HG02970 (cell line): ENCODE data around the gene NPY2R.

Experiments
- ATAC-seq: cut with Tn5 transposase; IDR thresholded peaks from one replicate; pipeline ENCODE4 v1.9.1; 2021; ENCODE audit warnings: mild to moderate bottlenecking, moderate library complexity, moderate number of reproducible peaks; ENCODE audit not compliant: unreplicated experiment, low FRiP score

Gene NPY2R

DNA sequence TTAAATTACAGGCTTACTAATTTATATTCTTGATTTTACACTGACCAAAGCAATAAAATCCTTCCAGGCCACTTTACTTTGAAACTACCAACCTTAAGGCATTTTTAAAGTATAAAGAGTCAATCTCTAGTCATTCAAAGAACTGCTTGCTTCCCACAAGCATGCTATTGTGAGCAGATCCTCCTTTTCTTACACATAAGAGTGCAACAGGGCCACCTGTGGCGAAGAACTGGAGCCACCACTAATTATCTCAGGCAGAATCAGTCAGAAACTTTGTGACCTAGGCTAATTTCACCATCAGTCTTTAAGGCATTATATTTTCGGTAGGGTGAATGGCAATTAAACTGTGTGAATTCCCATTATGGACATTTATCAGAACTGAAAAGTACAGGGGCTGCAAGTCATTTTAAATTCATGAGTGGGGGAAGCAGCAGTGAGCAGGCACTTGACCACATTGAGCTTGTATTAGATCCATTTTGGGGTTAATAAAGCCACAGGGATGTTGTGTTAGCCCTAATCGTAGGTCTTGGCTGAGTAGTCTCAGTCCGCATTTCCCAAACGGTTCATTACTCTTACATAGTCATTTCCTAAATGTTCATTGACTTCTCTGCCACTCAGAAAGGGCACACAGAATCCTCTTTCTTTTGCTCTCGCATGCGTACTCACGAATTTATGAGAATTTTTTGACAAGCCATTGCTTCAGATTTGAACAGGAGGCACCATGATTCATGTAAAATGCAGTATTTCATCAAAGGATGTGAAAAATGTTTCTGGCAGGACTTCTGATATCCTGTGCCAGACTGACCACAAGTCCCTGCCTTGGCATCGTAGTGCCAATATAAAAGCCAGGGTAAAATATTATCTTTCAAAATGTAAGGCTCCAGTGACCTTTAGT lies 39.8 kb downstream of the NPY2R start:
- no peak for ATAC-seq

DNA sequence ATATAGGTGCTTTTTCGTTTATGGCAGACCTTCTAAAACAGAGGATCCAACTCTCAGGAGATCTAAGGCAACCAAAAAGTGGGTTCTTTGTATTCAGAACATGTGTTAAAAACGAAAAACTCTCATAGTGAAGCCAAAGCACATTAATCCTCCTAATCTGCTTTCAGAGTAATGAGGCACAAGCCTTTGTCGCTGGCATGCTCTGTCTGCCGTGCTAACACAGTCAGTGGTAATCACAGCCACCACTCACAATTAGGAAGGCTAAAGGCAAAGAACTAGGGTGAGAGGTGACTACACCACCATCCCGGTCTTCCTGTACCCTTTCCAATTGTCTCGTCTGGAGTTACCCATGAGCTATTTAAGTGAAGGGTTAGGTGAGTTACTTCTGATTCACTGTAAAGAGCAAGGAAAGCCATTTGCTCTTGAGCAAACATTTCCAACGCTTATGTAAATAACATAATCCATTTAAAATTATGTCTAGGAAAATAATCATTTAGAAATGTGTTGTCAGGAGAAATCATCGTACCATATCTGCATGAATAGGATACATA lies 40.7 kb downstream of the NPY2R start:
- no peak for ATAC-seq

DNA sequence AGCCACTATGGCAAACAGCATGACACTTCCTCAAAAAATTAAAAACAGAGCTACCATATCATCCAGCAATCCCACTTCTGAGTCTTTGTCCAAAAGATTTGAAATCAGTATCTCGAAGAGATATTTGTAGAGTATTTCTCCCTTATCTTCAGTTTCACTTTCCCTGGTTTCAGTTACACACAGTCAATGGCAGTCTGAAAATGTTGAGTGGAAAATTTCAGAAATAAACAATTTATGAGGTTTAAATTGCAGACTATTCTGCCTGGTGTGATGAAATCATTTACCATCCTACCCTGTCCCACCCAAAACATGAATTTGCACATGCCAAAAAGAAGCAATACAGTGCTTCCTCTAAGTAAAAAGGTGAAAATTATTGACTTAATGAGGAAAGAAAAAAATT lies 43.9 kb downstream of the NPY2R start:
- no peak for ATAC-seq

DNA sequence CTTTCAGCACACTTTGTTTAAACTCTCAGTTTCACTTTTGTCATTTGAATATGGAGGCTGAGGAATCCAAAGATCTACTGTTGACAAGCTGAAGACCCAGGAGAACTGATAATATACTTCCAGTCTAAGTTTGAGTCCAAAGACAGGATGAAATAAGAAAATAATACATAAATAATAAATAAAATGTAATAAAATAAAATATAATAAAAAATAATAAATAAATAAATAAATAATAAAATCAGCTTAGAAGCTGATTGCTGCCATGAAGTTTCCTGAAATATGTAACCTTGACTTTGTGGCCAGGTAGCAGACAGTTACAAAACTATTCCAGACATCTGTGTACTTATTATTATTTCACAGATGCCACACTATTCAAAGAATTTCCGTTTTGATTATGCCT lies 55.0 kb downstream of the NPY2R start:
- no peak for ATAC-seq

DNA sequence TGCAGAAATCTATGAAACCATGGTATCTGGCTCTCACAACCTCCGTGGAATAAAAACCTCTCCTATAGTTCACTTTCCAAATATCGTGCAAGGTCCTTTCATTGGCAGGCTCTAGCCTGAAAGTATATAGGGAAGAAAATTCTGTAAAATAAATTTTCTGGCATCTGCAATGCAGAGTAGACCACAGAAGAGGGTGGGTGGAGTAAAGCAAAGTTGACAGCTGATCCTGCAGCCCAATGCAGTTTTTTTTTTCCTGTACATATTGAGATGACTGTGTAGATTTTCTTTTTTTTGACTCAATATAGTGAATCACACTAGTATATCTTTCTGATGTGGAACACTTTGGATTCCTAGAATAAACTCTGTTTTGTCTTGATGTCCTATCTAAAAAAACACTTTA lies 56.7 kb downstream of the NPY2R start:
- no peak for ATAC-seq
